K562 (cell line): ENCODE measurements around the gene CKMT2. TPM values are rescaled to one million over a fixed set of nuclear protein-coding genes. Genes with fewer than 3 reads are reported as not detected.

Experiments
- ATAC-seq: fragments of 200-7000 bp; cut with Tn5 transposase; 3 replicates; pipeline ENCODE4 v1.9.1; 2020; ENCODE audit warnings: moderate library complexity
- BruUV-seq: library from RNA; stranded (reverse); fragments of 400-500 nt; replicated peaks from 2 replicates; lab custom pipeline; 2021; lab: Mats Ljungman, UMichigan
- CTCF ChIA-PET: fragments of 300-600 bp; formaldehyde crosslinking; extraction: SDS; loops from one replicate; lab custom pipeline; 2021; ENCODE audit warnings: low intra/inter-chr PET ratio; lab: Yijun Ruan, JAX
- POLR2A ChIA-PET: fragments of 300-600, 350-650 bp; sonication (Branson Sonifier 250); formaldehyde crosslinking; extraction: SDS; loops from one replicate; lab custom pipeline; 2021; ENCODE audit warnings: antibody characterized with exemption, inconsistent platforms; lab: Yijun Ruan, JAX
- DNase-seq, 4 experiments: peaks; one replicate each; pipeline versions ENCODE4 v3.0.0 to v3.0.0-alpha.2; 2011 to 2018; ENCODE audit warnings: low spot score in 3 of 4, mixed read lengths in 3 of 4; ENCODE audit errors: extremely low read depth in 1 of 4
- FAIRE-seq: peaks from 2 replicates; lab custom pipeline; 2011; peaks lifted over from hg19 to GRCh38; lab: Jason Lieb, UNC
- H2AFZ ChIP-seq: 2 replicates; pipeline ENCODE4 v1.6.0; 2011; ENCODE audit warnings: low read depth, low read length, control low read depth, inconsistent platforms
- H3K27ac ChIP-seq: fragments of 200-600 bp; 3 replicates; pipeline ENCODE4 v1.8.0; 2011; ENCODE audit warnings: low read depth, mild to moderate bottlenecking, control low read depth, inconsistent platforms, low read length, moderate library complexity, mixed read lengths; ENCODE audit errors: extremely low read depth
- H3K27me3 ChIP-seq, 2 experiments: fragments of 300-600 bp in 1 of 2; 2 replicates in 1 of 2; 3 replicates in 1 of 2; pipeline versions ENCODE4 v1.6.0 to v1.8.0; 2011; ENCODE audit warnings: inconsistent platforms in 2 of 2, low read length in 2 of 2, mild to moderate bottlenecking in 1 of 2, mixed read lengths in 1 of 2, moderate library complexity in 1 of 2; ENCODE audit not compliant: control insufficient read depth in 2 of 2, insufficient read depth in 2 of 2
- H3K36me3 ChIP-seq: fragments of 300-600 bp; 3 replicates; pipeline ENCODE4 v1.8.0; 2011; ENCODE audit warnings: mild to moderate bottlenecking, low read length, inconsistent platforms; ENCODE audit not compliant: control insufficient read depth, insufficient read depth
- H3K4me1 ChIP-seq, 2 experiments: fragments of 200-600 bp in 1 of 2; replicated peaks in 1 of 2; 2 replicates in 1 of 2; 3 replicates in 1 of 2; pipeline versions ENCODE4 v1.5.1 to v1.8.0; 2011; ENCODE audit warnings: inconsistent platforms in 2 of 2, low read length in 2 of 2, mild to moderate bottlenecking in 1 of 2, mixed read lengths in 1 of 2, moderate library complexity in 1 of 2; ENCODE audit not compliant: control insufficient read depth in 2 of 2, insufficient read depth in 2 of 2
- H3K4me2 ChIP-seq: 2 replicates; pipeline ENCODE4 v1.6.1; 2011; ENCODE audit warnings: low read length, control low read depth, inconsistent platforms, mixed read lengths; ENCODE audit not compliant: insufficient read depth
- H3K4me3 ChIP-seq: fragments of 200-600 bp; sonication (generic), shearing (Covaris generic); 2 replicates; pipeline ENCODE4 v1.5.1; 2016; ENCODE audit warnings: control low read depth, inconsistent platforms
- H3K79me2 ChIP-seq: fragments of 200-600 bp; 3 replicates; pipeline ENCODE4 v1.8.0; 2011; ENCODE audit warnings: low read length, inconsistent platforms; ENCODE audit not compliant: control insufficient read depth, insufficient read depth
- H3K9ac ChIP-seq, 2 experiments: 2 replicates each; pipeline versions ENCODE4 v1.6.0 to v1.6.1; 2011; ENCODE audit warnings: low read depth in 2 of 2, low read length in 2 of 2, control low read depth in 1 of 2, inconsistent platforms in 1 of 2, mild to moderate bottlenecking in 1 of 2, mixed read lengths in 1 of 2; ENCODE audit not compliant: insufficient read depth in 1 of 2
- H3K9me1 ChIP-seq: one replicate; pipeline ENCODE4 v1.6.0; 2011; ENCODE audit warnings: inconsistent platforms, mild to moderate bottlenecking, low read length, moderate library complexity; ENCODE audit not compliant: control insufficient read depth, insufficient read depth
- H3K9me3 ChIP-seq: replicated peaks from 2 replicates; pipeline ENCODE4 v1.5.1; 2011; ENCODE audit warnings: low read depth, low read length, inconsistent platforms; ENCODE audit not compliant: control insufficient read depth, insufficient read depth
- H4K20me1 ChIP-seq: replicated peaks from 2 replicates; pipeline ENCODE4 v1.6.1; 2011; ENCODE audit warnings: low read length, inconsistent platforms, mixed read lengths; ENCODE audit not compliant: control insufficient read depth, insufficient read depth
- ARID2 ChIP-seq: fragments of 450-650 bp; IDR thresholded peaks from 2 replicates; pipeline ENCODE4 v1.6.1; 2017; ENCODE audit warnings: antibody characterized with exemption, mild to moderate bottlenecking
- DMBX1 ChIP-seq: fragments of 250-450 bp; sonication (Bioruptor Pico); IDR thresholded peaks from 2 replicates; pipeline ENCODE4 v1.8.0; 2022; ENCODE audit warnings: inconsistent platforms, mild to moderate bottlenecking, moderate library complexity, borderline replicate concordance
- FOXA1 ChIP-seq: fragments of 450-650 bp; IDR thresholded peaks from 2 replicates; pipeline ENCODE4 v1.6.1; 2016; ENCODE audit warnings: mild to moderate bottlenecking, borderline replicate concordance
- FOXK2 ChIP-seq, 2 experiments: fragments of 450-650 bp; IDR thresholded peaks in 1 of 2; conservative IDR thresholded peaks in 1 of 2; 2 replicates each; pipeline ENCODE4 v1.6.1; 2016; ENCODE audit warnings: low read depth in 2 of 2, mild to moderate bottlenecking in 1 of 2
- KAT8 ChIP-seq: fragments of 450-650 bp; IDR thresholded peaks from 2 replicates; pipeline ENCODE4 v1.6.1; 2016; ENCODE audit warnings: low read depth, mild to moderate bottlenecking
- NCOA6 ChIP-seq: fragments of 450-650 bp; IDR thresholded peaks from 2 replicates; pipeline ENCODE4 v1.6.1; 2017; ENCODE audit warnings: mild to moderate bottlenecking
- PTBP1 ChIP-seq: fragments of 200-400 bp; formaldehyde crosslinking; IDR thresholded peaks from 2 replicates; pipeline ENCODE4 v1.6.1; 2017; ENCODE audit warnings: low read depth, low read length
- SMARCA5 ChIP-seq: fragments of 450-650 bp; IDR thresholded peaks from 2 replicates; pipeline ENCODE4 v1.6.1; 2016
- TFAP4 ChIP-seq: sonication (generic); formaldehyde crosslinking; IDR thresholded peaks from 2 replicates; pipeline ENCODE4 v1.8.0; 2022; ENCODE audit warnings: missing genetic modification reagents, mild to moderate bottlenecking, moderate library complexity, borderline replicate concordance
- ZNF121 ChIP-seq: sonication (generic); formaldehyde crosslinking; conservative IDR thresholded peaks from 2 replicates; pipeline ENCODE4 v1.8.0; 2022; ENCODE audit warnings: missing genetic modification reagents
- WGBS: fragments of 100-300 bp; shearing (Covaris generic); methylation state at CpG from one replicate; pipeline ENCODE4 v1.1.6; 2016; ENCODE audit warnings: low coverage, mixed read lengths; ENCODE audit not compliant: insufficient coverage; ENCODE audit errors: missing lambda C conversion rate; 5-methylcytosine and 5-hydroxymethylcytosine counted together
- in situ Hi-C: fragments of 300-500 bp; cut with MboI; formaldehyde crosslinking; loops from 4 replicates; pipeline ENCODE4 v1.15.0; 2018; ENCODE audit warnings: inconsistent platforms, mixed read lengths
- intact Hi-C: fragments of 100-400 bp; cut with micrococcal nuclease; formaldehyde crosslinking; loops from 2 replicates; pipeline ENCODE4 v1.14.2; 2022
- polyA plus RNA-seq, 8 experiments: library from polyadenylated mRNA; depleted of rRNA in 4 of 8; stranded (reverse) in 5 of 8; unstranded in 3 of 8; fragments of >200 nt; fragmentation: Nextera tagmentation in 2 of 8; fragmentation: Illumina TruSeq in 1 of 8; extraction: Ambion mirVana in 2 of 8; extraction: Trizol in 1 of 8; gene quantifications; 2 replicates each; pipeline versions ENCODE4 v1.2.1 to v1.2.3, GENCODE V29; 2011 to 2014; ENCODE audit warnings: inconsistent platforms in 1 of 8, missing spikeins in 1 of 8
- total RNA-seq, 7 experiments: library from RNA; depleted of rRNA in 6 of 7; stranded (reverse); fragments of >200 nt in 6 of 7; fragmentation: Illumina TruSeq in 2 of 7; extraction: Trizol in 2 of 7; gene quantifications; 2 replicates each; pipeline versions ENCODE4 v1.2.1 to v1.2.3, GENCODE V29; 2011 to 2021; ENCODE audit warnings: low replicate concordance in 1 of 7
- TF ChIP-seq, protein P1 (sequence below), 2 experiments: fragments of 450-650 bp; IDR thresholded peaks; 2 replicates each; pipeline ENCODE4 v1.6.1; 2016
- TF ChIP-seq, protein P2 (sequence below), 2 experiments: fragments of 450-650 bp in 1 of 2; sonication (generic) in 1 of 2; formaldehyde crosslinking in 1 of 2; IDR thresholded peaks; 2 replicates each; pipeline versions ENCODE4 v1.7.1 to v1.9.0; 2016 to 2022; ENCODE audit warnings: inconsistent platforms in 1 of 2, mild to moderate bottlenecking in 1 of 2, missing genetic modification reagents in 1 of 2

CKMT2 gene
- total and polyA plus RNA-seq, 9 of the 15 experiments (the other 6 are each of a cell fraction or from before 2014, with no cell fraction given): 0.03 TPM; not detected in 8

- Histone ChIP-seq H3K4me3 (no peak overlapping the region), H3K79me2 (no peaks in the 10 kb centered on the region), H3K4me1 (no peaks in the 10 kb centered on the region), H3K9me1 (no peaks in the 10 kb centered on the region), H3K4me2 (no peak overlapping the region), H3K9me3 (no peaks in the 10 kb centered on the region), H3K27me3 (no peaks in the 10 kb centered on the region), H4K20me1 (no peaks in the 10 kb centered on the region), H3K27ac (no peak overlapping the region), H3K9ac (no peak overlapping the region), H2AFZ (no peak overlapping the region), H3K36me3 (peaks cover 32% of the 10 kb centered on the region; the same call in 2 of the 3 replicates)
- in situ Hi-C loops (no loop called here), intact Hi-C loops (no loop called here)
- WGBS: 50% methylated on average over 1 of the region's 1 CpG
- ATAC-seq (no peak), DNase-seq (no peak), FAIRE-seq (no peak)
- ChIA-PET POLR2A (interaction anchor here (0.9 to 1.4 kb wide), 3 partner anchors 13 to 17 kb away, joined by 3 to 4 read pairs (median 3); no protein-coding TSS in a partner anchor), CTCF (no interaction called here)
- no TSS peak for BruUV-seq
- TF ChIP-seq ARID2 (no peak), NCOA6 (no peak), SMARCA5 (no peak), DMBX1 (CRISPR knock-in tag) (no peak), ZNF121 (CRISPR knock-in tag) (no peak), KAT8 (no peak), PTBP1 (no peak), FOXA1 (no peak), FOXK2 (conservative IDR thresholded peaks at IDR 0.05 in 1 of 2, IDR thresholded peaks at IDR 0.05 in 1 of 2; ENCODE audit: low read depth in 2 of 2) (no peak), TFAP4 (CRISPR knock-in tag) (no peak)
- TF ChIP-seq, protein P1, sequence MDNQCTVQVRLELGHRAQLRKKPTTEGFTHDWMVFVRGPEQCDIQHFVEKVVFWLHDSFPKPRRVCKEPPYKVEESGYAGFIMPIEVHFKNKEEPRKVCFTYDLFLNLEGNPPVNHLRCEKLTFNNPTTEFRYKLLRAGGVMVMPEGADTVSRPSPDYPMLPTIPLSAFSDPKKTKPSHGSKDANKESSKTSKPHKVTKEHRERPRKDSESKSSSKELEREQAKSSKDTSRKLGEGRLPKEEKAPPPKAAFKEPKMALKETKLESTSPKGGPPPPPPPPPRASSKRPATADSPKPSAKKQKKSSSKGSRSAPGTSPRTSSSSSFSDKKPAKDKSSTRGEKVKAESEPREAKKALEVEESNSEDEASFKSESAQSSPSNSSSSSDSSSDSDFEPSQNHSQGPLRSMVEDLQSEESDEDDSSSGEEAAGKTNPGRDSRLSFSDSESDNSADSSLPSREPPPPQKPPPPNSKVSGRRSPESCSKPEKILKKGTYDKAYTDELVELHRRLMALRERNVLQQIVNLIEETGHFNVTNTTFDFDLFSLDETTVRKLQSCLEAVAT (IDR thresholded peaks at IDR 0.05): no peak
- TF ChIP-seq, protein P2, sequence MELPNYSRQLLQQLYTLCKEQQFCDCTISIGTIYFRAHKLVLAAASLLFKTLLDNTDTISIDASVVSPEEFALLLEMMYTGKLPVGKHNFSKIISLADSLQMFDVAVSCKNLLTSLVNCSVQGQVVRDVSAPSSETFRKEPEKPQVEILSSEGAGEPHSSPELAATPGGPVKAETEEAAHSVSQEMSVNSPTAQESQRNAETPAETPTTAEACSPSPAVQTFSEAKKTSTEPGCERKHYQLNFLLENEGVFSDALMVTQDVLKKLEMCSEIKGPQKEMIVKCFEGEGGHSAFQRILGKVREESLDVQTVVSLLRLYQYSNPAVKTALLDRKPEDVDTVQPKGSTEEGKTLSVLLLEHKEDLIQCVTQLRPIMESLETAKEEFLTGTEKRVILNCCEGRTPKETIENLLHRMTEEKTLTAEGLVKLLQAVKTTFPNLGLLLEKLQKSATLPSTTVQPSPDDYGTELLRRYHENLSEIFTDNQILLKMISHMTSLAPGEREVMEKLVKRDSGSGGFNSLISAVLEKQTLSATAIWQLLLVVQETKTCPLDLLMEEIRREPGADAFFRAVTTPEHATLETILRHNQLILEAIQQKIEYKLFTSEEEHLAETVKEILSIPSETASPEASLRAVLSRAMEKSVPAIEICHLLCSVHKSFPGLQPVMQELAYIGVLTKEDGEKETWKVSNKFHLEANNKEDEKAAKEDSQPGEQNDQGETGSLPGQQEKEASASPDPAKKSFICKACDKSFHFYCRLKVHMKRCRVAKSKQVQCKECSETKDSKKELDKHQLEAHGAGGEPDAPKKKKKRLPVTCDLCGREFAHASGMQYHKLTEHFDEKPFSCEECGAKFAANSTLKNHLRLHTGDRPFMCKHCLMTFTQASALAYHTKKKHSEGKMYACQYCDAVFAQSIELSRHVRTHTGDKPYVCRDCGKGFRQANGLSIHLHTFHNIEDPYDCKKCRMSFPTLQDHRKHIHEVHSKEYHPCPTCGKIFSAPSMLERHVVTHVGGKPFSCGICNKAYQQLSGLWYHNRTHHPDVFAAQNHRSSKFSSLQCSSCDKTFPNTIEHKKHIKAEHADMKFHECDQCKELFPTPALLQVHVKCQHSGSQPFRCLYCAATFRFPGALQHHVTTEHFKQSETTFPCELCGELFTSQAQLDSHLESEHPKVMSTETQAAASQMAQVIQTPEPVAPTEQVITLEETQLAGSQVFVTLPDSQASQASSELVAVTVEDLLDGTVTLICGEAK (IDR thresholded peaks at IDR 0.05): no peak
- TF ChIP-seq, protein P2 (CRISPR knock-in tag; IDR thresholded peaks at IDR 0.05): no peak
These were observed 82.2 kb downstream of the CKMT2 start for GRCh38 chr5:81315336-81315735.
